BE2C (cell line): ENCODE data around the gene CCDC85A.

ENCODE experiments used
- DNase-seq: peaks from one replicate; pipeline ENCODE4 v3.0.0-alpha.2; 2020
- H3K27me3 ChIP-seq: fragments of 250-450 bp; sonication (Bioruptor Pico); 2 replicates; pipeline ENCODE4 v1.5.1; 2020; ENCODE audit warnings: mild to moderate bottlenecking
- H3K36me3 ChIP-seq: fragments of 250-450 bp; sonication (Bioruptor Pico); 2 replicates; pipeline ENCODE4 v1.5.1; 2020; ENCODE audit warnings: mild to moderate bottlenecking
- H3K4me1 ChIP-seq: fragments of 250-450 bp; sonication (Bioruptor Pico); 2 replicates; pipeline ENCODE4 v1.5.1; 2020
- H3K4me3 ChIP-seq: 2 replicates; pipeline ENCODE4 v1.5.1; 2011; ENCODE audit warnings: low read depth, low read length
- H3K9me3 ChIP-seq: fragments of 250-450 bp; sonication (Bioruptor Pico); 2 replicates; pipeline ENCODE4 v1.5.1; 2020
- CTCF ChIP-seq: IDR thresholded peaks from 2 replicates; pipeline ENCODE4 v1.5.1; 2012; ENCODE audit warnings: mild to moderate bottlenecking, low read depth, low read length

Gene CCDC85A

GRCh38 chr2:56287974-56288373 lies 104.2 kb downstream of the CCDC85A start:
- H3K36me3 ChIP-seq: no peaks in the 10 kb centered on the region
- TF ChIP-seq CTCF: no peak
- no peak overlapping the region for H3K4me3 ChIP-seq
- H3K27me3 ChIP-seq: no peaks in the 10 kb centered on the region
- no peaks in the 10 kb centered on the region for H3K4me1 ChIP-seq
- H3K9me3 ChIP-seq: no peaks in the 10 kb centered on the region
- DNase-seq: no peak

- no peaks in the 10 kb centered on the region for H3K27me3 ChIP-seq
- H3K9me3 ChIP-seq: no peaks in the 10 kb centered on the region
- no peaks in the 10 kb centered on the region for H3K4me1 ChIP-seq
- no peaks in the 10 kb centered on the region for H3K36me3 ChIP-seq
- H3K4me3 ChIP-seq: no peak overlapping the region
- TF ChIP-seq CTCF: no peak
- DNase-seq: no peak
Observed at GRCh38 chr2:56288838-56289580, 105.2 kb downstream of the CCDC85A start.

DNA sequence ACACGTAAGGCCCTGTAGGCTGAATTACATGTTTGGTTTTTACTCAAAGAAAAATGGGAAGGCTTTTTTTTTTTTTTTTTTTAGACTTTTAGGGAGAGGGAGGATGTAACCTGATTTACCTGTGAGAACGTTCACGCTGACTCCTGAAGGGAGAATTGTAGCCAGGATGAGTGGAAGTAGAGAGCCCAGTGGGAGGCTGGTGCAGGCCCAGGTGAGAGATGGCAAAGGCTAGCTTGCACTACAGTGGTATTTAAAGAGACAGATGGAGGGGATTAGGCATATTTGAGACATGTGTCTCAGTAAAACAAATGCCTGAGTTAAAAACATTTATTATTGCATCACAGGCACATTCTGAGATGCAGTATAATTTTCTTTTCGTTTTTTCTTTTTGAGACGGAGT lies 107.9 kb downstream of the CCDC85A start:
- TF ChIP-seq CTCF: no peak
- H3K4me3 ChIP-seq: no peak overlapping the region

GRCh38 chr2:56292951-56293350 lies 109.2 kb downstream of the CCDC85A start:
- H3K4me3 ChIP-seq: no peak overlapping the region
- no peak for DNase-seq
- no peaks in the 10 kb centered on the region for H3K36me3 ChIP-seq
- H3K9me3 ChIP-seq: no peaks in the 10 kb centered on the region
- no peaks in the 10 kb centered on the region for H3K4me1 ChIP-seq
- TF ChIP-seq CTCF: no peak
- no peaks in the 10 kb centered on the region for H3K27me3 ChIP-seq

More for the DNA sequence above, 107.9 kb downstream of the CCDC85A start:
- Histone ChIP-seq H3K9me3 (no peaks in the 10 kb centered on the region), H3K27me3 (no peaks in the 10 kb centered on the region), H3K4me1 (no peaks in the 10 kb centered on the region), H3K36me3 (no peaks in the 10 kb centered on the region)
- no peak for DNase-seq

GRCh38 chr2:56295666-56296065 lies 111.9 kb downstream of the CCDC85A start:
- H3K9me3 ChIP-seq: no peaks in the 10 kb centered on the region
- no peak for DNase-seq
- no peak for TF ChIP-seq CTCF

GRCh38 chr2:56297671-56298070 lies 113.9 kb downstream of the CCDC85A start:
- no peaks in the 10 kb centered on the region for H3K4me1 ChIP-seq
- H3K27me3 ChIP-seq: no peaks in the 10 kb centered on the region
- H3K4me3 ChIP-seq: no peak overlapping the region
- no peaks in the 10 kb centered on the region for H3K9me3 ChIP-seq
- H3K36me3 ChIP-seq: no peaks in the 10 kb centered on the region
- DNase-seq: no peak
- TF ChIP-seq CTCF: no peak

More at GRCh38 chr2:56295666-56296065, 111.9 kb downstream of the CCDC85A start:
- H3K4me3 ChIP-seq: no peak overlapping the region
- H3K27me3 ChIP-seq: no peaks in the 10 kb centered on the region
- no peaks in the 10 kb centered on the region for H3K4me1 ChIP-seq
- H3K36me3 ChIP-seq: no peaks in the 10 kb centered on the region
